K562 (cell line): Measurements from ENCODE around the gene FABP2. TPM values are rescaled to one million over a fixed set of nuclear protein-coding genes. Genes with fewer than 3 reads are reported as not detected.
"Not testable (repeated sequence)": the region's sequence is repeated elsewhere in the genome, so short reads cannot be mapped to it uniquely, and the experiment has no call there.

Experiments used
- ATAC-seq: fragments of 200-7000 bp; cut with Tn5 transposase; 3 replicates; pipeline ENCODE4 v1.9.1; 2020; ENCODE audit warnings: moderate library complexity
- BruUV-seq: library from RNA; stranded (reverse); fragments of 400-500 nt; replicated peaks from 2 replicates; lab custom pipeline; 2021; lab: Mats Ljungman, UMichigan
- CTCF ChIA-PET: fragments of 300-600 bp; formaldehyde crosslinking; extraction: SDS; loops from one replicate; lab custom pipeline; 2021; ENCODE audit warnings: low intra/inter-chr PET ratio; lab: Yijun Ruan, JAX
- POLR2A ChIA-PET: fragments of 300-600, 350-650 bp; sonication (Branson Sonifier 250); formaldehyde crosslinking; extraction: SDS; loops from one replicate; lab custom pipeline; 2021; ENCODE audit warnings: antibody characterized with exemption, inconsistent platforms; lab: Yijun Ruan, JAX
- DNase-seq, 4 experiments: peaks; one replicate each; pipeline versions ENCODE4 v3.0.0 to v3.0.0-alpha.2; 2011 to 2018; ENCODE audit warnings: low spot score in 3 of 4, mixed read lengths in 3 of 4; ENCODE audit errors: extremely low read depth in 1 of 4
- FAIRE-seq: peaks from 2 replicates; lab custom pipeline; 2011; peaks lifted over from hg19 to GRCh38; lab: Jason Lieb, UNC
- H2AFZ ChIP-seq: 2 replicates; pipeline ENCODE4 v1.6.0; 2011; ENCODE audit warnings: low read depth, low read length, control low read depth, inconsistent platforms
- H3K27ac ChIP-seq: fragments of 200-600 bp; 3 replicates; pipeline ENCODE4 v1.8.0; 2011; ENCODE audit warnings: low read depth, mild to moderate bottlenecking, control low read depth, inconsistent platforms, low read length, moderate library complexity, mixed read lengths; ENCODE audit errors: extremely low read depth
- H3K27me3 ChIP-seq, 2 experiments: fragments of 300-600 bp in 1 of 2; 2 replicates in 1 of 2; 3 replicates in 1 of 2; pipeline versions ENCODE4 v1.6.0 to v1.8.0; 2011; ENCODE audit warnings: inconsistent platforms in 2 of 2, low read length in 2 of 2, mild to moderate bottlenecking in 1 of 2, mixed read lengths in 1 of 2, moderate library complexity in 1 of 2; ENCODE audit not compliant: control insufficient read depth in 2 of 2, insufficient read depth in 2 of 2
- H3K36me3 ChIP-seq: fragments of 300-600 bp; 3 replicates; pipeline ENCODE4 v1.8.0; 2011; ENCODE audit warnings: mild to moderate bottlenecking, low read length, inconsistent platforms; ENCODE audit not compliant: control insufficient read depth, insufficient read depth
- H3K4me1 ChIP-seq, 2 experiments: fragments of 200-600 bp in 1 of 2; replicated peaks in 1 of 2; 2 replicates in 1 of 2; 3 replicates in 1 of 2; pipeline versions ENCODE4 v1.5.1 to v1.8.0; 2011; ENCODE audit warnings: inconsistent platforms in 2 of 2, low read length in 2 of 2, mild to moderate bottlenecking in 1 of 2, mixed read lengths in 1 of 2, moderate library complexity in 1 of 2; ENCODE audit not compliant: control insufficient read depth in 2 of 2, insufficient read depth in 2 of 2
- H3K4me2 ChIP-seq: 2 replicates; pipeline ENCODE4 v1.6.1; 2011; ENCODE audit warnings: low read length, control low read depth, inconsistent platforms, mixed read lengths; ENCODE audit not compliant: insufficient read depth
- H3K4me3 ChIP-seq: fragments of 200-600 bp; sonication (generic), shearing (Covaris generic); 2 replicates; pipeline ENCODE4 v1.5.1; 2016; ENCODE audit warnings: control low read depth, inconsistent platforms
- H3K79me2 ChIP-seq: fragments of 200-600 bp; 3 replicates; pipeline ENCODE4 v1.8.0; 2011; ENCODE audit warnings: low read length, inconsistent platforms; ENCODE audit not compliant: control insufficient read depth, insufficient read depth
- H3K9ac ChIP-seq, 2 experiments: 2 replicates each; pipeline versions ENCODE4 v1.6.0 to v1.6.1; 2011; ENCODE audit warnings: low read depth in 2 of 2, low read length in 2 of 2, control low read depth in 1 of 2, inconsistent platforms in 1 of 2, mild to moderate bottlenecking in 1 of 2, mixed read lengths in 1 of 2; ENCODE audit not compliant: insufficient read depth in 1 of 2
- H3K9me1 ChIP-seq: one replicate; pipeline ENCODE4 v1.6.0; 2011; ENCODE audit warnings: inconsistent platforms, mild to moderate bottlenecking, low read length, moderate library complexity; ENCODE audit not compliant: control insufficient read depth, insufficient read depth
- H3K9me3 ChIP-seq: replicated peaks from 2 replicates; pipeline ENCODE4 v1.5.1; 2011; ENCODE audit warnings: low read depth, low read length, inconsistent platforms; ENCODE audit not compliant: control insufficient read depth, insufficient read depth
- H4K20me1 ChIP-seq: replicated peaks from 2 replicates; pipeline ENCODE4 v1.6.1; 2011; ENCODE audit warnings: low read length, inconsistent platforms, mixed read lengths; ENCODE audit not compliant: control insufficient read depth, insufficient read depth
- WGBS: fragments of 100-300 bp; shearing (Covaris generic); methylation state at CpG from one replicate; pipeline ENCODE4 v1.1.6; 2016; ENCODE audit warnings: low coverage, mixed read lengths; ENCODE audit not compliant: insufficient coverage; ENCODE audit errors: missing lambda C conversion rate; 5-methylcytosine and 5-hydroxymethylcytosine counted together
- in situ Hi-C: fragments of 300-500 bp; cut with MboI; formaldehyde crosslinking; loops from 4 replicates; pipeline ENCODE4 v1.15.0; 2018; ENCODE audit warnings: inconsistent platforms, mixed read lengths
- intact Hi-C: fragments of 100-400 bp; cut with micrococcal nuclease; formaldehyde crosslinking; loops from 2 replicates; pipeline ENCODE4 v1.14.2; 2022
- polyA plus RNA-seq, 8 experiments: library from polyadenylated mRNA; depleted of rRNA in 4 of 8; stranded (reverse) in 5 of 8; unstranded in 3 of 8; fragments of >200 nt; fragmentation: Nextera tagmentation in 2 of 8; fragmentation: Illumina TruSeq in 1 of 8; extraction: Ambion mirVana in 2 of 8; extraction: Trizol in 1 of 8; gene quantifications; 2 replicates each; pipeline versions ENCODE4 v1.2.1 to v1.2.3, GENCODE V29; 2011 to 2014; ENCODE audit warnings: inconsistent platforms in 1 of 8, missing spikeins in 1 of 8
- total RNA-seq, 7 experiments: library from RNA; depleted of rRNA in 6 of 7; stranded (reverse); fragments of >200 nt in 6 of 7; fragmentation: Illumina TruSeq in 2 of 7; extraction: Trizol in 2 of 7; gene quantifications; 2 replicates each; pipeline versions ENCODE4 v1.2.1 to v1.2.3, GENCODE V29; 2011 to 2021; ENCODE audit warnings: low replicate concordance in 1 of 7

FABP2 gene
- total and polyA plus RNA-seq, 9 of the 15 experiments (the other 6 are each of a cell fraction or from before 2014, with no cell fraction given) = not detected

GRCh38 chr4:119343293-119343692 is 21.4 kb upstream of the FABP2 start:
- H3K27me3 ChIP-seq, H3K4me2 ChIP-seq, H2AFZ ChIP-seq, H3K9me3 ChIP-seq, H3K4me3 ChIP-seq, ATAC-seq, H3K9me1 ChIP-seq, in situ Hi-C loops, BruUV-seq, H3K79me2 ChIP-seq, H3K9ac ChIP-seq, H4K20me1 ChIP-seq, POLR2A ChIA-PET, CTCF ChIA-PET, FAIRE-seq, intact Hi-C loops, DNase-seq, H3K4me1 ChIP-seq, H3K27ac ChIP-seq, H3K36me3 ChIP-seq: not testable (repeated sequence)
- WGBS = no CpG with 5 or more reads among the region's 2 CpGs

- BruUV-seq, in situ Hi-C loops, H3K27me3 ChIP-seq, FAIRE-seq, intact Hi-C loops, H3K36me3 ChIP-seq, H3K27ac ChIP-seq, H3K9ac ChIP-seq, CTCF ChIA-PET, H3K9me1 ChIP-seq, H4K20me1 ChIP-seq, H3K4me3 ChIP-seq, POLR2A ChIA-PET, H3K9me3 ChIP-seq, H3K4me2 ChIP-seq, H3K4me1 ChIP-seq, H3K79me2 ChIP-seq, ATAC-seq, DNase-seq, H2AFZ ChIP-seq: not testable (repeated sequence)
Measured at GRCh38 chr4:119339895-119340294, 18.0 kb upstream of the FABP2 start.
